GF-D8 (cell line): ENCODE measurements around the gene LDB2.

Experiments
- DNase-seq: peaks from one replicate; lab custom pipeline; 2025; lab: John Stamatoyannopoulos, UW

Gene LDB2

DNA sequence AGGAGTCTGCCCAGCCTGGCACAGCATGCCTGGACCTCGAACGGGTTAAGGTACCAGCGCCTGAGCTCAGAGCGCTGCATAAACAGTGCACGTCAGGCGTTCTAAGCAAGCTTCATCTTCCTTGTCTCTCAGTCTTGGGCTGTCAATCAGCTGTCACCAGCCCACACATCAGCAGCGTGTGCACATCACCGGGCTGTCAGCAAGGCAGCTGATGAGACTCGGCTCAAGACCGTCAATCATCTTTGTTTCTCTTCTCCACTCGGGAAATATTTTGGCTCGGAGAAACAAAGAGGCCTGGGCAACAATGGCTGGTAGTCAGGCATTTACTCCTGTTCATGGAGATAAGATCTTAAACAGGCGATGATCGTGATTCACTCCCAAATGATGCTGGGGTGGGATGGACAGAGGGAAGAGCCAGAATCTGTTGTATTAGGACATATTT, 141.3 kb downstream of the LDB2 start:
- no peak for DNase-seq

DNA sequence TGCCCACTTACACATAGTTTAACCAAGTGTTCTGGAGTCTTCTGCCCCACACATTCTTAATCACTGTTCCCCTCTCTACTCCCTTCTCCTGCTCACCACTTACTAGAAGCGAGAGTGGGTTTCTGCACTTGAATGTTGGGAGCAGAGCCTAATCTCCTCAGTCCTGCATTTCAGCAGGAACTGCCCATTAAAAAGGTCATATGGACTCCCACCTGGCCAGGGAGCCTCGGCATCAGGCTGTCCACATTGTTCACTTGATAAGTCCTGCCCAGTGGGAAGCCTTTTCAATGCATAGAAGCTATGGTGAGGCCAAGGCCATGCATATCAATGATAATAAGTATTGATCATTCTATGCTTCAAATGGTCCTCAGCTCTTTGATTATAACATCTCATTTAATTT, 144.3 kb downstream of the LDB2 start:
- DNase-seq, result no peak

- no peak for DNase-seq
Measured at GRCh38 chr4:16752150-16752549, 146.3 kb downstream of the LDB2 start.

DNA sequence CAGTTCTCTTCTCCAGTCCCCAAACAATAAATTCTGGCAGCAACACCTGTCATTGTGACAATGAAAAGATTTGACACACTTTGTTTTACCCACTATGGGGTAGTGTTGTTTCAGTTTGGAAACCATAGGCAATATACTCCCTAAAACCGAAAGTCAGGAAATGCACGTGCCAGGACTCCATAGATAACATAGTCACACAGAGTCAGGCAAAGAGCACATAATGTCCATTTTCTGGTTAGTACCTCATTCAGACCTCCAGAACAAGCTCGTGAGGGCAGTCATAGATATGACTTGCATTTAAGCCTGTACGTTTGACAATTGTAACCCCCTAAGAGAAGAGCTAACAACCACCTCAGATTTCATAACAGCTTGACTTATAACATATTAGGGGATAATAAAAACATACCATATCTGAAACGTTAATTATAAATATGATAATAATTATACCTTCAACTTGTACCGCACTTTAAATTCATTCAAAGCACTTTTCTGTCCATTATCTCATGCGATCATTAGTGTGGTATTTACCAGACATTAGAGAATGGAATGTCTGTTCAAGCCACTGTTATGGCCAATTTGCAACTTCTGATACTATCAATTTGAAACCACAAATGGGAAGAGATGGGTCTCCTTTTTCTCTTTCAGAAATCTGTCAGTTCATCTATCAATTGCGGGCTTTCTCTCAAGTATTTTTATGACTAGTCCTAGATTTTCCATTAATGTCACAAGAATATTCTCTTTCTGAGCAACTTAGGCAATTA, 147.4 kb downstream of the LDB2 start:
- DNase-seq, result no peak

DNA sequence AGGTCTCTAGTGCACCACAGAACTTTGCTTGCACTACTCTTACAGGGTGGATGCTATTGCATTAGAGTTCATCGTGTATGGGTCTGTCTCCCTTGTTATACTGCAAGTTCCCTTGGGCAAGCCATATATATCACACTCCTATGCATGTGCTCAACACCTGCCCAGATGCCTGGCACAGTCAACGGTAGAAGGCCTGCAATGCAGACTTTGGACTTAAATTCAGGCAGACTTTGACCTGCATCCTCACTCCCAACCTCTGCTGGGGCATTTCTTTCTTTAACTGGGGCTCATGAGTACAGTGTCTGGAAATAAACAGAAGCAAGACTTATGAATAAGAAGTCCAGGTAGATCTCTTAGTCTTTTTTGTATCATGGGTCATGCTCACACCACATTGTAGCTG, 148.2 kb downstream of the LDB2 start:
- DNase-seq, result no peak

- no peak for DNase-seq
Measured at GRCh38 chr4:16745887-16746286, 152.6 kb downstream of the LDB2 start.

GRCh38 chr4:16745009-16745635, 153.3 kb downstream of the LDB2 start:
- DNase-seq, result no peak

DNA sequence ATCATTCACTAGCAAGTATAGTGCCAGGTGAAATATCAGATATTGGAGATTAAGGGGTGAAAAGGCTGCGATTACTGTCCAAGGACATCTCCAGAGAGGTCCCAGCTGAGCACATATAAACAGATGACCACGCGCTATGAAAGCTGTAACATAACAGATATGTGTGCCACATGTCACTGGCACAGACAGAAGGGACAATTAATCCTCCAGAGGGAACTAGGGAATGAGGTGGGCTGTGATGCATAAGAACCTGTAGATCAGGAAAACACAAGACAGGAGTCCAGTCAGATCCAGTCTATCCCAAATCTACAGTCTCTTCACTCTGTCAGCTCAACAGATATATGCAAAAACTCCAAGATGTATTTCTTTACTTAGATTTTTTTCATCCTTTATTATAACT, 157.2 kb downstream of the LDB2 start:
- no peak for DNase-seq

DNA sequence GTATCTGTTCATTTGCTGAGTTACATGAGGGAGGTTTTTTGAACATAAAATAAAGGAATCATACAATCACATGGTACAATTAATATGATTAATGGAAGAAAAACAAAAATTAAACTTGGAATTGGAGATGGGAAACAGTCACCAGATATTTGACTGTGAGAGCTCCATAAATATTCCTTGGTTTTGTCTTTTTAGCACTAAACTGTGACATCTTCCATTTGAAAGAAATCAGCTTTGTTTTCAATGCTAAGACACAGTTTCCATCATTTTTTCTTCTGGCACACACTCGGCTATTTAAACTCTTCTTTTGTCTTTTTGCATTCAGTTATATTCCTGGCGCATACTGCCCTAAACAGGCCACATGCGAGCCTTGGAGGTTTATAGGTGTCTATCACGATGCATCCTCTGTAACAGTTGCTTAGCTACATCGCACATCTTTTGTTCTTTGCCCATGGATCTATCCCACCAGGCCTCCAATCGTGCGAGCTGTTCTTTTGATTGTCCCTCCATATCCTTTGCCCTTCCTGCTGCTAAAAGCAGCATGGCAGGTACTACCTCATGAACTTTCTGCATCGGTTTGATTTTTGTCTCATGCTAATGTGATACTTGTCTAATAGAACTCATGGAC, 158.3 kb downstream of the LDB2 start:
- DNase-seq, result no peak

- no peak for DNase-seq
Measured at GRCh38 chr4:16738558-16738957, 159.9 kb downstream of the LDB2 start.

DNA sequence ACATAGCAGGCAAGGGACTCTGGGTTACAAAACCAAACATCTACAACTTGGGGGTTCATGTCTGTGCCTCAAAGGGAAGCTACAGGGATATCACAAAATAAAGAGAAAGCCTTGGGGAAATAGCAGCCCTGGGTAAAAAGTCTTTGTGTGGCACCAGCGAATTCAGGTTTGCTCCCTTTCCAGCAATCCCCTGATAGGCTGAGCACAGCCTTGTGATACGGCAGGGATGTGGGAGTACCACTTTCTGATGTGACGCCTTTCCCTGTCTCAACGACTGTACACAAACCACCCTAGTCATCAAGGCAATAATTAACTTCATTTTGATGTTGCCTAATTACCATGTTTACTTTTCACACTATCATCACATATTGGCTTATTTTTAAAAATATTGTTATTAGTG, 164.9 kb downstream of the LDB2 start:
- DNase-seq, result no peak

DNA sequence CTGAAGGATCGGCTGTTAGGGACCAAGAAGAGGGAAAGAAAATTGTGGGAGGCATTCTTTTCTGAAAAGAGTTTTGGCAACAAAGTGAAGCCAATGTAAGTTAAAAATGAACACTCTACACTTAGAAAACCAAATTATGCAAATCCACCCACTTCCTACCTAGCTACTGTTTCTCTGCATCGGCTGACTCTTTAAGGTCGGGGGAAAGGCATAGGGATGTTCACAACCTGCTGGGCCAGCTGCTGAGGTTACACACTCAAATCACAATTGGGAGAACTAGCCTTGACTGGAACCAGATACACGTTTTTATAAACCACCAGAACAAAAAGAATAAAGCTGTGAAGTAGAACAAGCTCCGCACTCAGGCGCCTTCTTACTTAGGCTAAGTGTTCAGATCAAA, 165.7 kb downstream of the LDB2 start:
- no peak for DNase-seq

GRCh38 chr4:16731776-16732380, 166.6 kb downstream of the LDB2 start:
- no peak for DNase-seq

DNA sequence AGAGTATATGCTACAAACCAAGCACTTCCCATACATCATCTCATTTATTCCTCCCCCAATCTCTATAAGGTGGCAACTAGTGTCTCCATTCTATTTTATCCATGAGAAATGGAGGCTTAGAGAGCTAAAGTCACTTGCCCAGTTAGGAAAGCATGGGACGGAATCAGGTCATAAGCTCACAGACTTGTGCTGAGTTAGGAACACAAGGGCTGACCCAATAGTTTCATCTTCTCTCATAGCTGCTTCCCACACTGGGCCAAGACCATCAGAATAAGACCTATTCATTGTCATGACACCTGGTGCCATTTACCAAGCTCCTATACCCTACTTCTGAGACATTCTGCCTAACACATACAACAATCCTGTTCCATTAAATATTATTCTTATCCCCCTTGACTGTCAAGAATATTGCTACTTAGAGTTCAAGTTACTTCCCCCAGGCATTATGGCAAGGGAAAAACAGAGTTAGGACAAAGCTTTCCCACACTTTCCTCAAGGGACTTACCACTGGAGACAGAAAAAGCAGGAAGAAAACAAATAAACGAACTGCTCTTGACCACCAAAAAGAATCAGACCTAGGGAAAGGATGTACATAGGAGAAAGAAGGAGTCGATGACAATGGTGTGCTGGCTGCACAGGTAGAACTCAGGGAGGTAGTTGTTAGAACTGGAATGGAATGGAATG, 167.8 kb downstream of the LDB2 start:
- no peak for DNase-seq

DNA sequence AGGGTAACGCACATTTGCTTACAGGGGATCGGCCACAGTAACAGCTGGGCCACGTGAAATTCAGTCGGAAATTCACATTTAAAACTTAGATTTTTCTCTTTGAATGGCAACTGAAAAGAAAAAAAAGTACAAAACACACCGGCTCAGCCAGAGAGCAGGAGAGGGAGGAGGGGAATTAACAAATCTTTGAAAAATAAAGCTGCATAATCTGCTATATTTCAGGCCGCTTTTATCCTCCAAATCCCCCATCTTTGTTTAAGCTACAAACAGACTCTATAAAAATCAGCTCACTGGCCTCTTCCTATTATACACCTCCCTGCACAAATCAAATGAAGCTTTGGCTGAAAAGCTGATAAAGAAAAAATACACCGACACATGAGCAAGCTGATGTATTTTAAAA, 169.1 kb downstream of the LDB2 start:
- DNase-seq, result no peak

GRCh38 chr4:16728849-16729248, 169.6 kb downstream of the LDB2 start:
- DNase-seq, result no peak

- no peak for DNase-seq
Measured at GRCh38 chr4:16728111-16728510, 170.3 kb downstream of the LDB2 start.

GRCh38 chr4:16727218-16727617, 171.2 kb downstream of the LDB2 start:
- DNase-seq, result no peak

- DNase-seq, result no peak
Measured at GRCh38 chr4:16726368-16727050, 171.9 kb downstream of the LDB2 start.

DNA sequence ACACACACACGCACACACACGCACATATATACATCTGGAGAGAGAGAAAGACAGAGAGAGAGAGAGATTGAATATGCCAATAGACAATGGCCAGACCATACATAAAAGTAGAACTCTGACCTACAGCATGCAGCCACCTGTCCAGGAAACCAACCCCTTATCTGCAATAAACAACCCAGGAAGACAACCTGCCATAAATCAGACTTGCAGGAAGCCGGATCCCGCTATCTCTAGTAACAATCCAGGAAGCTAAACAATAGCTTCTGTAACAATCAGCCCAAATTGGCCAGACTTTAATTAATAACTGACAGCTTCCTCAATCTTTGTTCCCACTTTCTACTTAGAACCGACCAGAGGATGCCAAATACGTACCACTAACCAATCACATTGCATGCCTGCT, 173.2 kb downstream of the LDB2 start:
- no peak for DNase-seq

- DNase-seq, result no peak
Measured at GRCh38 chr4:16722416-16722815, 176.0 kb downstream of the LDB2 start.
